ENCODE measurements around the gene TYMP. TPM values are rescaled to one million over a fixed set of nuclear protein-coding genes. Genes with fewer than 3 reads are reported as not detected.

The TYMP gene
- total RNA-seq, 1 experiment from 2014 or later = 3.1 TPM

DNA sequence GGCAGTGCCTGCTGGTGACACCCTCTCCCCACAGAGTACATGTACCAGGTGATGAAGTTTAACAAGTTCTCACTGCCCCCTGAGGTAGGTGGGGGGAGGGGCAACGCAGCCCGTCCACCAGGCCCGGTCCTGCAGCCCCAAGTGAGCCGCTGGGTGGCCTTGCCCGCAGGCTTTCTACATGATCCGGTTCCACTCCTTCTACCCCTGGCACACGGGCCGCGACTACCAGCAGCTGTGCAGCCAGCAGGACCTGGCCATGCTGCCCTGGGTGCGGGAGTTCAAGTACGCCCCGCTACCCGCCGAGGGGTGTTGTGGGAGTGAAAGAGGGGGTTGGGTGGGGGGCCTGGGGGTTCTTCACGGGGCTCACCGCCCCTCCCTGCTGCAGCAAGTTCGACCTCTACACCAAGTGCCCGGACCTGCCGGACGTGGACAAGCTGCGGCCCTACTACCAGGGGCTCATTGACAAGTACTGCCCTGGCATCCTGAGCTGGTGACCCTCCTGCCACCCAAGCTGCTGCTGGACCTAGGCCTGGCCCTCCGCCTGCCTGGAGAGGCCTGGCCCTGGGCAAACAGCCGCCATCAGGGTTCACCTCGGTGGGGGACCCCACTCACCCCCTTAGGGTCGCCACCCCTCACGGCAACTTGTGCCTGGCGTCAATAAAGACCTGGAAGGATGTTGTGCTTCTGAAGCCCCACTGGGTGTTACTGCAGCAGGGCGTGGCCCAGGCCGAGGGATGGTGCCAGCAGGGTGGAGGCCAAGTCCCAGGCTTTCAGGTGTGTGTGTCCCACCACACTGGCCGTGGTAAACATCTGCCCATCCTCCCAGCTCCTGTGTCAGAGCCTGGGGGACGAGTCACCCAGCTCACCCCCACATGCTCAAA, 40.2 kb downstream of the TYMP start:
- in situ Hi-C loops (cut with HindIII; ENCODE audit: low sequenced_read_pairs) = loop anchor here (10.0 kb wide), 1 partner anchor 85 kb away; the partner anchor contains the start of gene CPT1B
- no peak for DNase-seq (ENCODE audit: low spot score)

GRCh38 chr22:50488886-50489285, 40.9 kb downstream of the TYMP start:
- no peak for DNase-seq (ENCODE audit: low spot score)
- in situ Hi-C loops (cut with HindIII; ENCODE audit: low sequenced_read_pairs) = no loop called here

DNA sequence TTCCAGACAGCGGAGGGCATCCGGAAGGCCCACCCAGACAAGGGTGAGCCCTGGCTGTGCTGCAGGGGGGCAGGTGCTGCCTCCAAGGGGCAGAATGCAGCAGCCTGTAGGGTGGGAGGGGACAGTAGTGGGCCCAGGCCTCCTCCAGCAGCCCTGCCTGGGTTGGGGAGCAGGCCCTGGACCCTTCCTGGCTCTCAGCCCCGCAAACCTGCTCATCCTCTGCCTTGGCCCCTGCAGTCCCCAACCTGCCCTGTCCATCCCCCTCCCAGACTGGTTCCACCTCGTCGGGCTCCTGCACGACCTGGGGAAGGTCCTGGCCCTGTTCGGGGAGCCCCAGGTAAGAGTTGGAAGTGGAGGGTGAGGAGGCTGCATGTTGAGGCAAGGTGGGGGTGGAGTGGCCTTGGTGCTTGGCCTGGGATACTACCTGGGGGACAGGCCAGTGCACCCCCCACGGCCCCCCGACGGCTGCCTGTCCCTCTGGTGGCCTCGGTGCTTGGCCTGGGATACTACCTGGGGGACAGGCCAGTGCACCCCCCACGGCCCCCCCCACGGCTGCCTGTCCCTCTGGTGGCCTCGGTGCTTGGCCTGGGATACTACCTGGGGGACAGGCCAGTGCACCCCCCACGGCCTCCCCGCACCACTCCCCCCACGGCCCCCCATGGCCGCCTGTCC, 41.7 kb downstream of the TYMP start:
- in situ Hi-C loops (cut with HindIII; ENCODE audit: low sequenced_read_pairs) = no loop called here

GRCh38 chr22:50487290-50488005, 42.4 kb downstream of the TYMP start:
- DNase-seq (ENCODE audit: low spot score) = no peak
- in situ Hi-C loops (cut with HindIII; ENCODE audit: low sequenced_read_pairs) = no loop called here

More for the DNA sequence above, 41.7 kb downstream of the TYMP start:
- DNase-seq (ENCODE audit: low spot score) = no peak

GRCh38 chr22:50486561-50487289, 43.1 kb downstream of the TYMP start, which contains the start of gene MIOX:
Gene MIOX (plus strand): TSS chr22:50486859. CDS start chr22:50486898, 39 bp downstream.
- DNase-seq (ENCODE audit: low spot score) = no peak
- in situ Hi-C loops (cut with HindIII; ENCODE audit: low sequenced_read_pairs) = no loop called here

- no peak for DNase-seq (ENCODE audit: low spot score)
- in situ Hi-C loops (cut with HindIII; ENCODE audit: low sequenced_read_pairs) = no loop called here
Observed at GRCh38 chr22:50485221-50486131, 44.3 kb downstream of the TYMP start.

- no peak for DNase-seq (ENCODE audit: low spot score)
- in situ Hi-C loops (cut with HindIII; ENCODE audit: low sequenced_read_pairs) = no loop called here
Observed at GRCh38 chr22:50483977-50484853, 45.6 kb downstream of the TYMP start.

DNA sequence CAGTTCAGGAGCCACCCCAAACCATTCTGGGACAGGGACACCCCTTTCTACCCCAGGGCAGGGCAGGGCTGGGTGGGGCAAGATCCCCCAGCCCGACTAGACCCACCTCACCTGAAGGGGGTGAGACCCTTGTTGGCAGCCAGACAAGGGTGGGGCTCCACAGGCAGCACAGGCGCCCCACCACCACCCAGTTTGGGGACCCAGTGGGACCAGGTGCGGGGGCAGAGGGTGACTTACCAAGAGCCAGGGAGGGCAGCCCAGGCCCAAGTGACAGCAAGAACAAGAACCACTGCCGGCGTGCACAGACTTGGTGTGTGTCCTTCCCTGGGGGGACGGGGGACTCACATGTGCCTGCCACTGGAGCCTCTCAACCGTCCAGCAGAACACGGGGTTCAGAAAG, 46.3 kb downstream of the TYMP start:
- in situ Hi-C loops (cut with HindIII; ENCODE audit: low sequenced_read_pairs) = no loop called here
- no peak for DNase-seq (ENCODE audit: low spot score)

DNA sequence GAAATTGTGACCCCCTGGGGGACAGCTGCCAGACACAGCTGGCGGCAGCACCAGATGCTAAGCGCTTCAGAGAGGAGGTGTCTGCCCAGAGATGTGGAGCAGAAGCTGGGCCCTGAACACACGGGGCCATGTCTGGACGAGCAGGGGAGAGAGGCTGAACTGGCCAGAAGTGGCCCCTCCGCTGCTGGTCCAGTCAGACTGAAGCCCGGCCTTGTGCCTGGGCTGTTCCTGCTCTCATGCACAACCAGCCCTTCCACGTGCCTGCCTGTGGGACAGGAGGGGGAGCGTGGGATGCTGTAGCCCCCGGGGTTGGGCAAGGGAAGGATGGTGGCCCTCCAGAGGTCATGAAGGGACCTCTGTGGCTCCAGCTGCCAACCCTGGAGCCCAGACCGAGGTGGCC, 46.7 kb downstream of the TYMP start:
- in situ Hi-C loops (cut with HindIII; ENCODE audit: low sequenced_read_pairs) = no loop called here
- DNase-seq (ENCODE audit: low spot score) = no peak

DNA sequence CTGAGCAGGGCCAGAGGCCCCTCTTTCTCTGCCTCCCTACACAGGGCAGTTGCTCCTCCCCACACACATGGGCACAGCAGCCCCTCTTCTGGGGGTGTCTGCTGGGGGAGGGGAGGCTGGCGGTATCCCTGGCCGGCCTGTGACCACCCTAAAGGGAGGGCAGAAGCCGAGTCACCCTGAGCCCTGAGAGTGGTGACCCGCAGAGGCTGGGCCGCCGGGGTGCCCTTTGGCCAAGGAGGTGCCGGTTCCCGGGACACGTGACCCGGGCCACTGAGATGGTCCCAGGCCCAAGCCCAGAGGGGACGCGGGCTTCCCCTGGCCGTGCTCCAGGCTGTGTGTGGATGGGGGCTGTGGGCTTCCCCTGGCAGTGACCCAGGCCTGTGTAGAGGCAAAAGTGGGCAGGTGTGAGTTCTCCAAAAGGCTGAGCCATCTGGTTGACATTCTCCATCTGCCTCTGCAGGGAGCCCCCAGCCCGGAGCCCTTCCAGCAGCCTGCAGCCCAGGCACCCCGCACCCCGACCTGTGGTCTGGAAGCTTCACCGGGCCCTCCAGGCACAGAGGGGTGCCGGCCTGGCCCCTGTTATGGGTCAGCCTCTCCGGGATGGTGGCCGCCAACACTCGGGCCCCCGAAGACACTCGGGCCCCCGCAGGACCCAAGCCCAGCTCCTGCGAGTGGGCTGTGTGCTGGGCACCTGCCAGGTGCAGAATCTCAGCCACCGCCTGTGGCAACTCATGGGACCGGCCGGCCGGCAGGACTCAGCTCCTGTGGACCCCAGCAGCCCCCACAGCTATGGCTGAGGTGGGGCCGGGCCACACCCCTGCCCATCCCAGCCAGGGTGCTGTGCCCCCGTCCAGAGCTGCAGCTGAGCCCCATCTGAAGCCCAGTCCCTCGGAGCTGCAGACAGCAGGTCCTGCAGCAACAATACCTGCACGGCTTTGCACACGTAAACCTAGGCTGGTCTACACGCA, 47.4 kb downstream of the TYMP start:
- in situ Hi-C loops (cut with HindIII; ENCODE audit: low sequenced_read_pairs) = no loop called here
- DNase-seq (ENCODE audit: low spot score) = no peak

DNA sequence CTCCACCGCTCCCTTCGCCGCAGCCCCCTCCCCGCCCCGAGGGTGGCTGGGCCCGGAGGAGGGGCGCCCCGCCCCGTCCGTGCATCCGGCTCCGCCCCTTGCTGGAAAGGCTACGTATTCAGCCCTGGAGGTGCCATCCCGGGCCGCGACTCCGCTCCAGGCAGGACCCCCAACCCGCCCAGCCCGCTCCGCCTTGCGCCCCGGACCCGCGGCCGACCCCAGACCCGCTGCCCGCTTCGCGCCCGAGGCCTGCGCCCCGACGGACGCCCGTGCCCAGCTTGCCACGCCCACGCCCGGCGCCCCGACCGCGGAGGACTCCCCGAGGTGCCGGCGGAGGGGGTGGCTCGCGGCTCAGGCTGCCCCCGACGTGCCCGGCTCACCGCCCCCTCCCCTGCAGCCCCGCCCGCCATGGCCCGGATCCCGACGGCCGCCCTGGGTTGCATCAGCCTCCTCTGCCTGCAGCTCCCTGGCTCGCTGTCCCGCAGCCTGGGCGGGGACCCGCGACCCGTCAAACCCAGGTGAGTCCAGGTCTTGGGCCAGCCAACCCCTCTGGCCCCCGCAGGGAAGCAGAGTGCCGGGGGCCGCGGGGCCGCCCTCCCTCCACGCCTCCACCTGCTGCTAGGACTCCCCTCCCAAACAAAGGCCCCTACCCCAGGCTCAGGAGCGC, 48.2 kb downstream of the TYMP start, which contains the start of gene ADM2:
Gene ADM2 (plus strand): TSS at position 104 of the 667 bp plus-strand sequence. CDS start 305 bp downstream, at position 409.
- in situ Hi-C loops (cut with HindIII; ENCODE audit: low sequenced_read_pairs) = no loop called here
- no peak for DNase-seq (ENCODE audit: low spot score)

DNA sequence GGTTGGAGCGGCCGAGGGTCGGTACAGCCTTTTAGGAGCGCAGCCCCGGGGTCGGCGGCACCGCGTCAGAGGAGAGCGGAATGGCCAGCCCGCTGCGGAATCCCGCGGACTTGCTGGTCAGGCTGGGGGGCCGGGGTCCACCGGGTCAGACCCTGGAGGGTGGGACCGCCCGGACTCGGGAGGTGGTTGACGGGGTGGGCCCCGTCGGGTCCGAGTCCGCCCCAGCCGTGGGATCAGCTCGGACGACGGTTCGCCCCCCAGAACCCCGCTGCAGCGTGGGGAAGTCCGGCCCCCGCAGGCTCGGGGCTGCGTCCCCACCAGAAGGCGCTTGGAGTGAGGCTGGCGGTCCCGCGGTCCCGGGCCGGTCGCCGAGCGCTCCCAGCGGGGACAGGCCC, 48.8 kb downstream of the TYMP start:
- in situ Hi-C loops (cut with HindIII; ENCODE audit: low sequenced_read_pairs) = no loop called here
- DNase-seq (ENCODE audit: low spot score) = no peak

- in situ Hi-C loops (cut with HindIII; ENCODE audit: low sequenced_read_pairs) = no loop called here
- no peak for DNase-seq (ENCODE audit: low spot score)
Observed at GRCh38 chr22:50479721-50480120, 50.1 kb downstream of the TYMP start.

DNA sequence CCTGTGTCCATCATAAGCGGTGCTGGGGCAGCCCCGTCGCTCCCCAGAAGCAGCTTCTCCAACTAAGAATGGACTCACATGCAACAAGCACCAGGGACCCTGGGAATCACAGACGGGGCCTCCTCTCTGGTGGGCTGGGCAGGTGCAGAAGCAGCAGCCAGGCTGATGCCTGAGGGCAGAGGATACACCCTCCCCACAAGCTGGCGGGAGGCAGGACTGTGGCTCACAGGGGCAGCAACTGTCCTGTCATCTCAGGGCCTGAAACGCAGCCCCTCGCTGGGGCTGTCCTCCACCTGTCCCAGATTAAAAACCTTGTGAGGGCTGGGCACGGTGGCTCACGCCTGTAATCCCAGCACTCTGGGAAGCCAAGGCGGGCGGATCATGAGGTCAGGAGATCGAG, 51.9 kb downstream of the TYMP start:
- no peak for DNase-seq (ENCODE audit: low spot score)

GRCh38 chr22:50476868-50477267, 52.9 kb downstream of the TYMP start:
- no peak for DNase-seq (ENCODE audit: low spot score)
- in situ Hi-C loops (cut with HindIII; ENCODE audit: low sequenced_read_pairs) = no loop called here

More for the DNA sequence above, 51.9 kb downstream of the TYMP start:
- in situ Hi-C loops (cut with HindIII; ENCODE audit: low sequenced_read_pairs) = no loop called here

All from G401 (cell line).